HCT116 (cell line): Measurements from ENCODE around the gene KDM1B.

Experiments
- CEBPB ChIP-seq: IDR thresholded peaks from 2 replicates; pipeline ENCODE4 v1.6.1; 2012; ENCODE audit warnings: low read depth
- CTCF ChIP-seq, 3 experiments: fragments of 200-600 bp in 1 of 3; sonication (generic) in 1 of 3; IDR thresholded peaks in 2 of 3; conservative IDR thresholded peaks in 1 of 3; 2 replicates each; pipeline ENCODE4 v1.5.1; 2012 to 2017; ENCODE audit warnings: low read depth in 2 of 3, low read length in 2 of 3, antibody characterized with exemption in 1 of 3, borderline replicate concordance in 1 of 3, control low read depth in 1 of 3, mild to moderate bottlenecking in 1 of 3, mixed read lengths in 1 of 3, mixed run types in 1 of 3, moderate library complexity in 1 of 3; ENCODE audit not compliant: insufficient read depth in 1 of 3
- POLR2A ChIP-seq: IDR thresholded peaks from 2 replicates; pipeline ENCODE4 v1.7.0; 2011; ENCODE audit warnings: borderline replicate concordance; ENCODE audit not compliant: insufficient read depth, insufficient read length; ENCODE audit errors: extremely low read depth
- POLR2AphosphoS5 ChIP-seq: IDR thresholded peaks from 2 replicates; pipeline ENCODE4 v1.6.1; 2011; ENCODE audit warnings: mild to moderate bottlenecking, low read depth, low read length, moderate library complexity
- SP1 ChIP-seq: IDR thresholded peaks from 2 replicates; pipeline ENCODE4 v1.6.1; 2012; ENCODE audit warnings: low read depth
- YY1 ChIP-seq: IDR thresholded peaks from 2 replicates; pipeline ENCODE4 v1.6.1; 2011; ENCODE audit warnings: low read length, low read depth, moderate library complexity, mild to moderate bottlenecking; ENCODE audit not compliant: insufficient replicate concordance; ENCODE audit errors: extremely low read depth
- ZFX ChIP-seq: fragments of 450-650 bp; IDR thresholded peaks from 2 replicates; pipeline ENCODE4 v1.6.1; 2017

DNA sequence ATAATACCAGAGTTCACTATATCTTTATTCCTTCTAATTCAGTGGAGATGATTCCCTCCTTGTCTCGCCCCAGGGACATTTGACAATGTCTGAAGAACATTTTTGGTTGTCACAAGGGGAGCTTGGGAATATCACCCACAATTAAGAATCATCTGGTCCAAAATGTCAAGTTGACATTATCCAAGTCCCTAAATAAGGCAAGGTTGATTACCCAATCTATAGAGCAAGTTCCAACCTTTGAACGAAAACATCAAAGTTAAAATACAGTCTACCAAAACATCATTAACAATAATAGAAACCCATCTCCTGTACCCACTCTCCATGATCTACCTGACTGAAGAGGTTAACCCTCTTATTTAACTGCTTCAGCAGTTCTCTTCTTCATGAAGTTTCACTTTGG lies 93.5 kb downstream of the KDM1B start:
- no peak for TF ChIP-seq CTCF (IDR thresholded peaks at IDR 0.05 in 2 of 3, conservative IDR thresholded peaks at IDR 0.05 in 1 of 3; ENCODE audit: borderline replicate concordance in 1 of 3, insufficient read depth in 1 of 3, low read depth in 2 of 3, low read length in 2 of 3)
- no peak for TF ChIP-seq ZFX
- TF ChIP-seq CEBPB = no peak
- no peak for TF ChIP-seq POLR2A
- TF ChIP-seq POLR2AphosphoS5 = no peak
- no peak for TF ChIP-seq YY1
- no peak for TF ChIP-seq SP1
